ENCODE measurements around the gene ING4. TPM values are rescaled to one million over a fixed set of nuclear protein-coding genes. Genes with fewer than 3 reads are reported as not detected.
A peak's percentile ranks its signal among the peaks of the same experiment; 100 is the strongest.

Gene ING4
- total and polyA plus RNA-seq, 4 donors, result 13.9 to 18.1 (median 15.2) TPM

DNA sequence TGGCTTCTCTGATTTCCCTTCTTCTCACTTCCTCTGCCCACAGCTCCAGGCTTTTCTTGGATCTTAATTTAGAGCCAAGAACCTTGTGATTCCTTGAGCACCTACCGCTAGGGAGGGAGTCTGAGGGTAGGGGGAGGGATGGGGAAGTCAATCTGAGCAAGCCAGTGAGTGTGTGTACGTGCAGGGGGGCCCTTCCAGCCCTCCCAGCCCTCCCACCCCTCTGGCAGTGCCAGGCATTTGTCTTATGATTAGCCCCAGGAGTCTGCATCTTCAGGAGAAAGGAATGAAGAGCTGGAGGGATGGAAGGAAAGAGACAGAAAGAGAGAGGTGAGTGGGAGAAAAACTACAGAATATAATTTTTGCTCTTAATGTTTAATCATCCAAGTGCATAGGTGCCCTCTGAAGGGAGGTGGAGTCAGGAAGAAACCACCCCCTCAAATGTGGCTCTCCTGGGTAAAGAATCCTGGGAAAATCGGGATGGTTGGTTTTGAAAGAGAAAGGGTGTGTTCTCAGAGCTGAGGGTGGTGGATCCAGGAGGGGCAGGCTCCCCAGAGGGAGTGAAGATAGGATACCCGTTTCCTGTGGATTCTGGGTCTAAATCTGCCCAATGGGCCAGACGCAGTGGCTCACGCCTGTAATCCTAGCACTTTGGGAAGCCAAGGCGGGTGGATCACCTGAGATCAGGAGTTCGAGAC, 35.6 kb upstream of the ING4 start:
- TF ChIP-seq NR2F2 (IDR thresholded peaks at IDR 0.05) (no peak), RXRA (IDR thresholded peaks at IDR 0.05) (no peak), HNF4A (conservative IDR thresholded peaks at IDR 0.05) (no peak), FOXA1 (IDR thresholded peaks at IDR 0.05) (no peak), GABPA (IDR thresholded peaks at IDR 0.05 in 1 of 2, conservative IDR thresholded peaks at IDR 0.05 in 1 of 2) (no peak), RAD21 (IDR thresholded peaks at IDR 0.05) (no peak)
- TF ChIP-seq, protein P1, sequence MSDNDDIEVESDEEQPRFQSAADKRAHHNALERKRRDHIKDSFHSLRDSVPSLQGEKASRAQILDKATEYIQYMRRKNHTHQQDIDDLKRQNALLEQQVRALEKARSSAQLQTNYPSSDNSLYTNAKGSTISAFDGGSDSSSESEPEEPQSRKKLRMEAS (IDR thresholded peaks at IDR 0.05), result no peak
- TF ChIP-seq, protein P2, sequence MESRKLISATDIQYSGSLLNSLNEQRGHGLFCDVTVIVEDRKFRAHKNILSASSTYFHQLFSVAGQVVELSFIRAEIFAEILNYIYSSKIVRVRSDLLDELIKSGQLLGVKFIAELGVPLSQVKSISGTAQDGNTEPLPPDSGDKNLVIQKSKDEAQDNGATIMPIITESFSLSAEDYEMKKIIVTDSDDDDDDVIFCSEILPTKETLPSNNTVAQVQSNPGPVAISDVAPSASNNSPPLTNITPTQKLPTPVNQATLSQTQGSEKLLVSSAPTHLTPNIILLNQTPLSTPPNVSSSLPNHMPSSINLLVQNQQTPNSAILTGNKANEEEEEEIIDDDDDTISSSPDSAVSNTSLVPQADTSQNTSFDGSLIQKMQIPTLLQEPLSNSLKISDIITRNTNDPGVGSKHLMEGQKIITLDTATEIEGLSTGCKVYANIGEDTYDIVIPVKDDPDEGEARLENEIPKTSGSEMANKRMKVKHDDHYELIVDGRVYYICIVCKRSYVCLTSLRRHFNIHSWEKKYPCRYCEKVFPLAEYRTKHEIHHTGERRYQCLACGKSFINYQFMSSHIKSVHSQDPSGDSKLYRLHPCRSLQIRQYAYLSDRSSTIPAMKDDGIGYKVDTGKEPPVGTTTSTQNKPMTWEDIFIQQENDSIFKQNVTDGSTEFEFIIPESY (IDR thresholded peaks at IDR 0.05), result no peak
- peaks cover 3 to 10% (median 5%) of the 10 kb centered on the region in 4 donors for H3K4me1 ChIP-seq (ENCODE audit: control insufficient read depth in 4 of 4, insufficient read depth in 4 of 4, low read length in 3 of 4)
- H3K27ac ChIP-seq (ENCODE audit: low read depth in 1 of 2, low read length in 2 of 2), result no peak overlapping the region
- H3K4me3 ChIP-seq (ENCODE audit: low read depth in 1 of 3, low read length in 3 of 3), result no peak overlapping the region
- no peak for DNase-seq (ENCODE audit: low spot score)
- peaks cover 0 to 22% (median 13%) of the 10 kb centered on the region in 4 donors for H3K27me3 ChIP-seq (ENCODE audit: control insufficient read depth in 4 of 4, insufficient read depth in 4 of 4, low read length in 3 of 4)
- H3K36me3 ChIP-seq (ENCODE audit: control insufficient read depth in 4 of 4, insufficient read depth in 3 of 4, low read depth in 1 of 4, low read length in 3 of 4), result no peaks in the 10 kb centered on the region
- 48% methylated on average over 8 of the region's 8 CpGs for WGBS
- H3K9ac ChIP-seq (ENCODE audit: low read depth in 1 of 2, low read length in 2 of 2), result no peak overlapping the region
- H3K9me3 ChIP-seq (ENCODE audit: control insufficient read depth in 4 of 4, low read length in 3 of 4), result no peaks in the 10 kb centered on the region

DNA sequence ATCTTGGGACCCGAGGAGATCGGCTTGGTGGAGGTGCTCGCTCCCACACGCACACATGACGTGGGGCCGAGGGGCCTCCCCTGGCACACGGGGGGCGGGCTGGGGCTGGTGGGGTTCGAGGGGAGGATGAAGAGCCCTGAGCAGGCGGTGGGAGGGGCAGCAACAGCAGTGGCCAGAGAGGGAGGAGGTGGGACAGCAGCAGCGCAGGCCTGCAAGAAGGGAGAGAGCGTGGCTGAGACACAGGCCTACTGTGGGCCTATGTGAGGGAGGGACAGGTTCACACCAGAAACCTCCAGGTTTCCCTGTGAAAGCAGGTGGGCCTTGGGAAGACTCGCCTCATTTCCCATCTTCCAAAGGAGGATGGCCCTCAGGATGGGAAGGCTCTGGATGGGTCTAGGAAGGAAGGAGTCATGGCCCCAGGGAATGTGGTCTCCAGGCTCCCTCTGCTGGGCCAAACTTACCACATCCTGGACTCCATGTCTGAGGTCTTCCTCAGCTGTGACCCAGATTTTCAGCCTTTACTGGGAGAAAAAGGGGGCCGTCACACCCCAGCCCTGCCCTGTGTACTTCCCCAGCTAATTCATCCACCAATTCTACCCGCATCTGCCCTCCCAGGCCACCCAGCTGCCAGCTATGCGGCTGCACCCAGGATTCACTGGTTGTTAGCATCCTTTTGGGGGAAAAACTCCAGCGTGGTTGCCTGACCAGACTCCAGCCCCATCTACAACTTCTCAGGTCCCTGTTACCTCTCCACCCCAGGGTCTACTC, 34.8 kb upstream of the ING4 start:
- Histone ChIP-seq H3K9ac (ENCODE audit: low read depth in 1 of 2, low read length in 2 of 2) (no peak overlapping the region), H3K27ac (ENCODE audit: low read depth in 1 of 2, low read length in 2 of 2) (no peak overlapping the region), H3K36me3 (ENCODE audit: control insufficient read depth in 4 of 4, insufficient read depth in 3 of 4, low read depth in 1 of 4, low read length in 3 of 4) (no peaks in the 10 kb centered on the region), H3K4me1 (ENCODE audit: control insufficient read depth in 4 of 4, insufficient read depth in 4 of 4, low read length in 3 of 4) (peaks cover 3 to 10% (median 5%) of the 10 kb centered on the region in 4 donors), H3K9me3 (ENCODE audit: control insufficient read depth in 4 of 4, low read length in 3 of 4) (no peaks in the 10 kb centered on the region), H3K27me3 (ENCODE audit: control insufficient read depth in 4 of 4, insufficient read depth in 4 of 4, low read length in 3 of 4) (peaks cover 0 to 22% (median 13%) of the 10 kb centered on the region in 4 donors), H3K4me3 (ENCODE audit: low read depth in 1 of 3, low read length in 3 of 3) (no peak overlapping the region)
- DNase-seq (ENCODE audit: low spot score), result no peak
- peak; percentile 62 to 75 for TF ChIP-seq RAD21 (IDR thresholded peaks at IDR 0.05)
- no peak for TF ChIP-seq SP1 (IDR thresholded peaks at IDR 0.05)
- TF ChIP-seq, protein P3, sequence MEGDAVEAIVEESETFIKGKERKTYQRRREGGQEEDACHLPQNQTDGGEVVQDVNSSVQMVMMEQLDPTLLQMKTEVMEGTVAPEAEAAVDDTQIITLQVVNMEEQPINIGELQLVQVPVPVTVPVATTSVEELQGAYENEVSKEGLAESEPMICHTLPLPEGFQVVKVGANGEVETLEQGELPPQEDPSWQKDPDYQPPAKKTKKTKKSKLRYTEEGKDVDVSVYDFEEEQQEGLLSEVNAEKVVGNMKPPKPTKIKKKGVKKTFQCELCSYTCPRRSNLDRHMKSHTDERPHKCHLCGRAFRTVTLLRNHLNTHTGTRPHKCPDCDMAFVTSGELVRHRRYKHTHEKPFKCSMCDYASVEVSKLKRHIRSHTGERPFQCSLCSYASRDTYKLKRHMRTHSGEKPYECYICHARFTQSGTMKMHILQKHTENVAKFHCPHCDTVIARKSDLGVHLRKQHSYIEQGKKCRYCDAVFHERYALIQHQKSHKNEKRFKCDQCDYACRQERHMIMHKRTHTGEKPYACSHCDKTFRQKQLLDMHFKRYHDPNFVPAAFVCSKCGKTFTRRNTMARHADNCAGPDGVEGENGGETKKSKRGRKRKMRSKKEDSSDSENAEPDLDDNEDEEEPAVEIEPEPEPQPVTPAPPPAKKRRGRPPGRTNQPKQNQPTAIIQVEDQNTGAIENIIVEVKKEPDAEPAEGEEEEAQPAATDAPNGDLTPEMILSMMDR (IDR thresholded peaks at IDR 0.05; ENCODE audit: low read depth, low read length, missing input control), result peak; percentile 42
- 68% methylated on average over 17 of the region's 17 CpGs for WGBS

All from liver (tissue), 9 donors.